ENCODE results near the gene PDZD4.

Gene PDZD4

GRCh38 chrX:153806999-153807575, 23.3 kb downstream of the PDZD4 start:
- H3K9me3 Mint-ChIP-seq: no peaks in the 10 kb centered on the region
- DNase-seq: no peak
- no peak overlapping the region for H3K4me3 Mint-ChIP-seq
- H3K27ac Mint-ChIP-seq: no peak overlapping the region
- no peak for ATAC-seq
- peaks cover 6% of the 10 kb centered on the region for H3K4me1 Mint-ChIP-seq
- no peaks in the 10 kb centered on the region for H3K27me3 Mint-ChIP-seq

GRCh38 chrX:153805436-153805835, 24.9 kb downstream of the PDZD4 start:
- Mint-ChIP-seq H3K27me3 (no peaks in the 10 kb centered on the region), H3K4me1 (peaks cover 6% of the 10 kb centered on the region), H3K4me3 (no peak overlapping the region), H3K27ac (no peak overlapping the region), H3K9me3 (no peaks in the 10 kb centered on the region)
- ATAC-seq (no peak), DNase-seq (no peak)

- no peaks in the 10 kb centered on the region for H3K27me3 Mint-ChIP-seq
- DNase-seq: no peak
- H3K27ac Mint-ChIP-seq: no peak overlapping the region
- no peak for ATAC-seq
- peaks cover 6% of the 10 kb centered on the region for H3K4me1 Mint-ChIP-seq
- H3K4me3 Mint-ChIP-seq: no peak overlapping the region
- no peaks in the 10 kb centered on the region for H3K9me3 Mint-ChIP-seq
Measured at GRCh38 chrX:153804621-153805020, 25.7 kb downstream of the PDZD4 start.

- ATAC-seq (no peak), DNase-seq (no peak)
- peaks cover 6% of the 10 kb centered on the region for H3K4me1 Mint-ChIP-seq
- H3K27ac Mint-ChIP-seq: no peak overlapping the region
- H3K27me3 Mint-ChIP-seq: no peaks in the 10 kb centered on the region
- H3K4me3 Mint-ChIP-seq: no peak overlapping the region
- no peaks in the 10 kb centered on the region for H3K9me3 Mint-ChIP-seq
Measured at GRCh38 chrX:153804100-153804595, 26.2 kb downstream of the PDZD4 start.

GRCh38 chrX:153803211-153804099, 26.9 kb downstream of the PDZD4 start:
- no peaks in the 10 kb centered on the region for H3K9me3 Mint-ChIP-seq
- no peaks in the 10 kb centered on the region for H3K27me3 Mint-ChIP-seq
- peaks cover 6% of the 10 kb centered on the region for H3K4me1 Mint-ChIP-seq
- DNase-seq (no peak), ATAC-seq (peak; percentile 35)
- H3K27ac Mint-ChIP-seq: no peak overlapping the region
- H3K4me3 Mint-ChIP-seq: no peak overlapping the region

- peaks cover 11% of the 10 kb centered on the region for H3K4me1 Mint-ChIP-seq
- H3K27me3 Mint-ChIP-seq: no peaks in the 10 kb centered on the region
- ATAC-seq (peak; percentile 14), DNase-seq (no peak)
- no peak overlapping the region for H3K4me3 Mint-ChIP-seq
- H3K27ac Mint-ChIP-seq: no peak overlapping the region
- no peaks in the 10 kb centered on the region for H3K9me3 Mint-ChIP-seq
Measured at GRCh38 chrX:153802513-153803045, 27.8 kb downstream of the PDZD4 start.

GRCh38 chrX:153801669-153802068, 28.7 kb downstream of the PDZD4 start:
- ATAC-seq: no peak
- Mint-ChIP-seq H3K27me3 (no peaks in the 10 kb centered on the region), H3K9me3 (no peaks in the 10 kb centered on the region), H3K27ac (no peak overlapping the region), H3K4me1 (peaks cover 16% of the 10 kb centered on the region), H3K4me3 (no peak overlapping the region)
- DNase-seq: no peak

- H3K4me3 Mint-ChIP-seq: no peak overlapping the region
- no peaks in the 10 kb centered on the region for H3K27me3 Mint-ChIP-seq
- no peaks in the 10 kb centered on the region for H3K9me3 Mint-ChIP-seq
- H3K27ac Mint-ChIP-seq: no peak overlapping the region
- ATAC-seq (no peak), DNase-seq (no peak)
- peaks cover 25% of the 10 kb centered on the region for H3K4me1 Mint-ChIP-seq
Measured at GRCh38 chrX:153800746-153801145, 29.6 kb downstream of the PDZD4 start.

GRCh38 chrX:153800177-153800722, 30.1 kb downstream of the PDZD4 start:
- Mint-ChIP-seq H3K27ac (no peak overlapping the region), H3K27me3 (no peaks in the 10 kb centered on the region), H3K9me3 (no peaks in the 10 kb centered on the region), H3K4me3 (no peak overlapping the region), H3K4me1 (peaks cover 27% of the 10 kb centered on the region)
- DNase-seq (no peak), ATAC-seq (peak; percentile 3)

GRCh38 chrX:153799326-153799725, 31.0 kb downstream of the PDZD4 start:
- Mint-ChIP-seq H3K4me3 (no peak overlapping the region), H3K9me3 (no peaks in the 10 kb centered on the region)
- no peak for ATAC-seq

GRCh38 chrX:153797415-153798015, 32.8 kb downstream of the PDZD4 start:
- no peak overlapping the region for H3K4me3 Mint-ChIP-seq
- DNase-seq: no peak
- H3K27me3 Mint-ChIP-seq: no peaks in the 10 kb centered on the region
- H3K9me3 Mint-ChIP-seq: no peaks in the 10 kb centered on the region
- H3K27ac Mint-ChIP-seq: no peak overlapping the region
- peaks cover 37% of the 10 kb centered on the region for H3K4me1 Mint-ChIP-seq
- no peak for ATAC-seq

More at GRCh38 chrX:153799326-153799725, 31.0 kb downstream of the PDZD4 start:
- DNase-seq: no peak
- Mint-ChIP-seq H3K27ac (no peak overlapping the region), H3K27me3 (no peaks in the 10 kb centered on the region), H3K4me1 (peaks cover 32% of the 10 kb centered on the region)

GRCh38 chrX:153794897-153795816, 35.2 kb downstream of the PDZD4 start:
- peak; percentile 15 to 28 for DNase-seq
- ATAC-seq: peak; percentile 22
- peaks cover 37% of the 10 kb centered on the region for H3K4me1 Mint-ChIP-seq

GRCh38 chrX:153794018-153794896, 36.1 kb downstream of the PDZD4 start, which contains the start of the genes IDH3G and SSR4:
Gene IDH3G (minus strand): TSS chrX:153794375. CDS start chrX:153794326, 49 bp downstream.
Gene SSR4 (plus strand): TSS chrX:153794668. CDS start chrX:153794688, 20 bp downstream.
- ATAC-seq: peak; percentile 96
- no peaks in the 10 kb centered on the region for H3K27me3 Mint-ChIP-seq
- peak within 1 kb of the TSS; percentile 96 to 97 for H3K27ac Mint-ChIP-seq
- DNase-seq: peak; percentile 93 to 96
- H3K9me3 Mint-ChIP-seq: no peaks in the 10 kb centered on the region
- H3K4me3 Mint-ChIP-seq: peak within 1 kb of the TSS; percentile 94 to 99
- peaks cover 37% of the 10 kb centered on the region for H3K4me1 Mint-ChIP-seq

More at GRCh38 chrX:153794897-153795816, 35.2 kb downstream of the PDZD4 start:
- Mint-ChIP-seq H3K27ac (peak overlapping the region; percentile 87 to 94), H3K4me3 (peak overlapping the region; percentile 94 to 99), H3K27me3 (no peaks in the 10 kb centered on the region), H3K9me3 (no peaks in the 10 kb centered on the region)

Measured in stimulated activated naive CD8-positive, alpha-beta T cell treated with anti-CD3 and anti-CD28 coated beads, Interleukin-15, amount 100 ng/mL, for 72 hours (primary cell).